ENCODE results near the gene IGSF8. TPM values are rescaled to one million over a fixed set of nuclear protein-coding genes. Genes with fewer than 3 reads are reported as not detected.
A peak's percentile ranks its signal among the peaks of the same experiment; 100 is the strongest.

Gene IGSF8
- total and polyA plus RNA-seq, 5 experiments from 2014 or later, result 40.2 to 74.5 (median 67.9) TPM

GRCh38 chr1:160109686-160110085 is 11.3 kb upstream of the IGSF8 start:
- Mint-ChIP-seq H3K36me3 (no peaks in the 10 kb centered on the region), H3K9me3 (no peaks in the 10 kb centered on the region), H3K4me1 (peaks cover under 1 to 6% (median 3%) of the 10 kb centered on the region in 4 donors), H3K4me3 (no peak overlapping the region), H3K27me3 (peaks cover 2 to 11% (median 6%) of the 10 kb centered on the region in 5 donors), H3K27ac (peak overlapping the region in 1 of 10 donors; percentile 9)
- POLR2A ChIA-PET, result no interaction called here
- no peak for DNase-seq
- ATAC-seq, result no peak

DNA sequence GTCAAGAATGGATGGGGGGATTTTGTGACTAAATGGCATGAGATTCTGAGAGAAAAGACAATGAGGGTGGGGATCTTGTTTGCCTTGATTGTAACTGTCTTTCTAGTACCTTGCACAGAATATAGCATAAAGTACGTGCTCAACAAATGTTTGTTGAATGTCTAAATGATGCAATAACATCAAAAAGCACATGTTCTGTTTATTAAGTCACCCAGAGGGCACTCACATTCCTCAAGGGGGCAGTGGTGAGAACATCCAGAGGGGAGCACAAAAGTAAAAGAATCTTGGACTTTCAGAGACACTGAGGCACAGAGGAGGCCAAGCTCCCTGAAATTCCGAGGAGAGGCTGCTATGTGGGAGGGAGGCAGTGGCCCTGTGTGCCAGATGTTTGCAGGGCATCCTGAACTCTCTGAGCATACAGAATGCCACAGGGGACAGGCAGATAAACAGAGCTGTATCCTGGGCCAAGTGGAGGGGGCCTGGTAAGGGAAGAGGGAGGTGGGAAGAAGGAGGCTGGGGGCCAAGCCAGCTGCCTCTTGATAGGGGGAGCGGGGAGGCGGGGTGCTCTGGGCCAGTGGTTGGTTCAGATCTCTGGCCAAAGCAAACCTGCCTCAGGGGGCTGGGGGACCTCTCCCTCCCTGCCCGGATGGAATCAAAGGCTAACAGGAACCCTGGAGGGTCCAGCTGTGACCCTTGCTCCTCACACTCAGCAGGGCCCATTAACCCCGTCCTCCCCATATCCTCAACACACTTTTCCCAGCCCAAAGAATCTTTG is 10.7 kb upstream of the IGSF8 start:
- POLR2A ChIA-PET, result no interaction called here
- Mint-ChIP-seq H3K4me3 (no peak overlapping the region), H3K36me3 (no peaks in the 10 kb centered on the region), H3K9me3 (no peaks in the 10 kb centered on the region), H3K27me3 (peaks cover 0 to 11% (median 5%) of the 10 kb centered on the region in 5 donors), H3K4me1 (peaks cover 4 to 6% (median 5%) of the 10 kb centered on the region in 4 donors), H3K27ac (peak overlapping the region in 5 of 10 donors; percentile 2 to 83 (median 48))
- DNase-seq (peak in 4 of 10 donors; percentile 25 to 39 (median 30)), ATAC-seq (peak in 1 of 2 donors; percentile 48)

- Mint-ChIP-seq H3K27me3 (peaks cover 0 to 4% (median 1%) of the 10 kb centered on the region in 5 donors), H3K36me3 (no peaks in the 10 kb centered on the region), H3K27ac (peak overlapping the region in 2 of 10 donors; percentile 15 to 63), H3K9me3 (no peaks in the 10 kb centered on the region), H3K4me3 (no peak overlapping the region), H3K4me1 (peaks cover 10 to 19% (median 16%) of the 10 kb centered on the region in 4 donors)
- ATAC-seq (no peak), DNase-seq (no peak)
- POLR2A ChIA-PET, result interaction anchor here (0.7 to 1.0 kb wide), 2 partner anchors 10 to 331 kb away, joined by 3 read pairs; no protein-coding TSS in a partner anchor
Observed at GRCh38 chr1:160107512-160107911, 9.1 kb upstream of the IGSF8 start.

DNA sequence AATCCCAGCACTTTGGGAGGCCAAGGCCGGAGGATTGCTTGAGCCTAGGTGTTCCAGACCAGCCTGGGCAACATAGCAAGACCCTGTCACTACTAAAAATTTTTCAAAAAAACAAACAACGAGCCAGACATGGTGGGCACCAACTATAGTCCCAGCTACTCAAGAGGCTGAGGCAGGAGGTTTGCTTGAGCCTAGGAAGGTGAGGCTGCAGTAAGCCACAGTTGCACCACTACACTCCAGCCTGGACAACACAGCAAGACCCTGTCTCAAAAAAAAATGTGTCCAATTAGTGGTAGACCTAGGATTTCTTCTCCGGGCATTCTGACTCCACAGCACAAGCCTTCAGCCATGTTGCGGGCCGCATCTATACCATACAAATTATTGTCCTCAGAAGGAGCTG is 6.7 kb upstream of the IGSF8 start:
- peaks cover 0 to 4% (median 0%) of the 10 kb centered on the region in 5 donors for H3K27me3 Mint-ChIP-seq
- H3K36me3 Mint-ChIP-seq, result no peaks in the 10 kb centered on the region
- H3K9me3 Mint-ChIP-seq, result no peaks in the 10 kb centered on the region
- H3K4me1 Mint-ChIP-seq, result peaks cover 19 to 41% (median 39%) of the 10 kb centered on the region in 4 donors
- DNase-seq (no peak), ATAC-seq (no peak)
- POLR2A ChIA-PET, result no interaction called here
- peak overlapping the region in 4 of 10 donors; percentile 30 to 80 (median 54) for H3K27ac Mint-ChIP-seq
- H3K4me3 Mint-ChIP-seq, result no peak overlapping the region

- Mint-ChIP-seq H3K9me3 (no peaks in the 10 kb centered on the region), H3K27ac (peak overlapping the region in 4 of 10 donors; percentile 20 to 62 (median 42)), H3K27me3 (peaks cover 0 to 4% (median 0%) of the 10 kb centered on the region in 5 donors), H3K4me3 (no peak overlapping the region), H3K36me3 (no peaks in the 10 kb centered on the region), H3K4me1 (peaks cover 21 to 48% (median 44%) of the 10 kb centered on the region in 4 donors)
- DNase-seq (no peak), ATAC-seq (no peak)
- POLR2A ChIA-PET, result interaction anchor here (1.5 kb wide), 1 partner anchor 10 kb away, joined by 4 read pairs; no protein-coding TSS in a partner anchor
Observed at GRCh38 chr1:160104486-160104885, 6.1 kb upstream of the IGSF8 start.

GRCh38 chr1:160103658-160104408 is 5.4 kb upstream of the IGSF8 start:
- POLR2A ChIA-PET, result interaction anchor here (0.7 to 1.5 kb wide), 2 partner anchors 9 to 19 kb away, joined by 3 to 4 read pairs; no protein-coding TSS in a partner anchor
- peaks cover 24 to 50% (median 49%) of the 10 kb centered on the region in 4 donors for H3K4me1 Mint-ChIP-seq
- H3K4me3 Mint-ChIP-seq, result peak overlapping the region in 1 of 10 donors; percentile 62
- no peaks in the 10 kb centered on the region for H3K9me3 Mint-ChIP-seq
- H3K27ac Mint-ChIP-seq, result peak overlapping the region in 7 of 10 donors; percentile 2 to 100 (median 80)
- H3K27me3 Mint-ChIP-seq, result peaks cover 0 to under 1% (median 0%) of the 10 kb centered on the region in 5 donors
- ATAC-seq, result no peak
- no peak for DNase-seq
- H3K36me3 Mint-ChIP-seq, result no peaks in the 10 kb centered on the region

DNA sequence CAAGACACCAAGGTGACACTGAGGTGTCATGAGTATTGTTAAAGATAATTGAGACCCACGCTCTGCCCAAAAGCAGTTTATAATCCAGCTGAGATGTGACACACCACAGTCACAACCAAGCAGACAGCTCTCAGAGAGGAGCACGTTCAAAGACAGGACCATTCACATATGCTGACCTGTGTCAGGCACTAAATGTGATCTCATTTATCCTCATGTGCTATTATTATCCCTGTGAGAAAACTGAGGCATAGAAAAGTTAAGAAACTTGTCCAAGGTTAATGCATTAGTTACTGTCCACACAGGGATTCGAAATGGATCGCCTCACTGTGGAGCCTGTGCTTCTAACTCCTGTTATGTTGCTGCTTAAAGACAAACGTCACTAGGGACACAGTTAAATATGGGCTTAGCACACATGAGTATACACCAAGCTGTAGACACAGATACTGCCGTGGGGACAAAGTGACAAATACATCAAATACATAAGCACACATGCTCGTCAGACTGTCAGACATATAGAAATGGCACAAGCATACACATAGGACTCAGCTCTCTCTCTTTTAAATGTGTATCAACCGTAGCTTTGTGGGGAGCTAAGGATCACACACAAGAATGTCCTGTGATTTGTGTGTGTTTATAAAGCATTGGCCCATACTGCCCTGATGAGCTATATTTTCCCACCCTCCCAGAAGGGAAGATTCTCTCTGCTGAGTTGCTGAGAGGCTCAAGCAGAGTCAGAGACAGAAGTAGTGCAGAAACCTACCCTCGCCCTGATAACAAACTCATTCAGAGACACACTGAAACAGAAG is 3.5 kb upstream of the IGSF8 start:
- POLR2A ChIA-PET, result interaction anchor here (0.6 to 2.2 kb wide), 10 partner anchors 17 to 193 kb away, joined by 3 to 25 read pairs (median 4); partner anchors contain the start of genes DCAF8 and PEX19
- Mint-ChIP-seq H3K27me3 (no peaks in the 10 kb centered on the region), H3K4me1 (peaks cover 32 to 61% (median 58%) of the 10 kb centered on the region in 4 donors), H3K36me3 (no peaks in the 10 kb centered on the region), H3K27ac (peak overlapping the region; percentile 83 to 100 (median 99)), H3K9me3 (no peaks in the 10 kb centered on the region), H3K4me3 (peak overlapping the region in 3 of 10 donors; percentile 5 to 72 (median 70))
- DNase-seq (no peak), ATAC-seq (no peak)

DNA sequence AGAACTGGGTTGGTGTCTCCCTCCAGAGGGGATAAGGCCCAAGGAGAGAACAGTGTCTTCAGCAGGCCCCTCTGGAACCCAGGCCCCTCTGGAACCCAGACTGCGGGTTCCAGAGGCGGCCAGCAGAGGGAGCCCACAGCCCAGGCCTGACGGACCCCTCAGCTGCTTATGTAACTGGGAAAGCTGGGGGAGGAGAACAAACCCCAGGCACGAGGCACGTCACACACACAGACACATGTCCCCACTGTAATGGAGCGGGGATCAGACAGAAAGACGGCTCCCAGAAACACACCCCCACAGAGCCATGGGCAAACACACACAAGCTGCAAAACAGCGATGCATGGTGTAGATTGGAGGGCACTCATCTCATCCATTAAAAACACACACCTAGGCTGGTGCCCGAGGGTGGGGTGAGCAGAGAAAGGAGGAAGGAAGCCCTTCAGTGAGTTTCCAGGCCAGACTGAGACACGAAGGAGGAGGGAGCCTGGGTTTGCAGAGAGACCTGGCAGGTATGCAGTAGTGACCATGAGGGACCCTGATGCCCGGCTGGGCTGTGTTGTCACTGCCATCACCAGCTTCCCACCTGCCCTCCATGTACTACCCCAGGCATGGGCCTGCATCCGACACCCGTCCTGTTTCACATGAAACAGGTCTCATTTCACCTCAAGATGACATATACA is 2.8 kb upstream of the IGSF8 start:
- POLR2A ChIA-PET, result interaction anchor here (0.6 to 2.2 kb wide), 9 partner anchors 16 to 193 kb away, joined by 3 to 25 read pairs (median 4); partner anchors contain the start of gene DCAF8
- peak overlapping the region; percentile 95 to 100 (median 99) for H3K27ac Mint-ChIP-seq
- H3K4me3 Mint-ChIP-seq, result peak overlapping the region; percentile 29 to 86 (median 71)
- peaks cover 34 to 69% (median 66%) of the 10 kb centered on the region in 4 donors for H3K4me1 Mint-ChIP-seq
- DNase-seq (peak; percentile 62 to 91 (median 80)), ATAC-seq (peak; percentile 42 to 43)
- no peaks in the 10 kb centered on the region for H3K27me3 Mint-ChIP-seq
- H3K9me3 Mint-ChIP-seq, result no peaks in the 10 kb centered on the region
- H3K36me3 Mint-ChIP-seq, result no peaks in the 10 kb centered on the region

- no peak for DNase-seq
- H3K27ac Mint-ChIP-seq, result peak overlapping the region; percentile 95 to 100 (median 99)
- peak overlapping the region; percentile 74 to 97 (median 84) for H3K4me3 Mint-ChIP-seq
- POLR2A ChIA-PET, result interaction anchor here (1.7 to 4.8 kb wide), 9 partner anchors 13 to 192 kb away, joined by 3 to 49 read pairs (median 13); partner anchors contain the start of genes DCAF8 and PEX19
- H3K4me1 Mint-ChIP-seq, result peaks cover 39 to 82% (median 75%) of the 10 kb centered on the region in 4 donors
- no peaks in the 10 kb centered on the region for H3K27me3 Mint-ChIP-seq
- ATAC-seq, result no peak
- peaks cover 0 to 3% (median 0%) of the 10 kb centered on the region in 3 donors for H3K36me3 Mint-ChIP-seq
- no peaks in the 10 kb centered on the region for H3K9me3 Mint-ChIP-seq
Observed at GRCh38 chr1:160099716-160100375, 1.4 kb upstream of the IGSF8 start.

DNA sequence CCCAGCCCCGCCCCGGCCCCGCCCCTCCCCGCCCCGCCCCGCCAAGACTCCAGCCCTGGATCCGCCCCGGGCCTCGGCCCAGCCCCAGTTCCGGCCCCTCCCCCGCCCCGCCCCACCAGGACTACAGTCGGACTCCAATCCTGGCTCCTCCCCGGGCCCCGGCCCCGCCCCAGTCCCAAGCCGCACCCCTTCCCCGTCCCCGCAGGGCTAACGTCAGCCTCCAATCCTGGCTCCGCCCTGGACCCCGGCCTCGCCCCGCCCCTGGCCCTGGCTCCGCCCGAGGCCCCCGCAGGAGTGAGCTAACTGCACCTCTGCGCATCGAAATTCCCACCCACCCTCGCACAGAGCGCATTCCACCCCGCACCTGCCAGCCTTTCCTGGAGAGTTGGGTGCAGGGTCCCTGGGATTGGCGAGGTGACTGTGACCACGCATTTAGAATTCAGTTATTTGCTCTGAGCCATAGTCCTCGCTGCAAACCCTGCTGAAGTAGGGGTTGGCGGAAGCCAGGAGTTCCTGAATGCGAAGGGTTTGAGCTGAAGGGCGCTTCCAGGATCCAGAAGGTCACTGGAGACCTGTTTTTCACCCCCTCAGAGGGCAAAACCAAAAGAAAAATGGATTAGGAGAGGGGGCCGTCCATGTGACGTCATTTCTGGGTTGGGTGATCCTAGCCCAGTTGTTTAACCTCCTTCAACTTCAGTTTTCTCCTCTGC is 588 bp upstream of the IGSF8 start:
- Mint-ChIP-seq H3K9me3 (no peaks in the 10 kb centered on the region), H3K27me3 (no peaks in the 10 kb centered on the region), H3K4me3 (peak overlapping the region; percentile 74 to 97 (median 84)), H3K36me3 (peaks cover 0 to 10% (median 0%) of the 10 kb centered on the region in 3 donors), H3K27ac (peak overlapping the region; percentile 88 to 100 (median 99)), H3K4me1 (peaks cover 39 to 86% (median 81%) of the 10 kb centered on the region in 4 donors)
- POLR2A ChIA-PET, result interaction anchor here (0.5 to 4.8 kb wide), 12 partner anchors 13 to 1127 kb away, joined by 3 to 49 read pairs (median 8); partner anchors contain the start of genes DCAF8, KCNJ10, PEX19 and TOMM40L
- peak; percentile 78 to 79 for ATAC-seq
- peak; percentile 94 to 99 (median 98) for DNase-seq

All from naive thymus-derived CD8-positive, alpha-beta T cell (primary cell).